ENCODE results near the gene FRRS1L.

GRCh38 chr9:109119439-109120203, 47.4 kb downstream of the FRRS1L start, which contains the start of gene TMEM245:
- no peak for TF ChIP-seq EZH2 (optimal IDR thresholded peaks at IDR 0.05; ENCODE audit: low read depth, low read length)
- TF ChIP-seq, protein P1, sequence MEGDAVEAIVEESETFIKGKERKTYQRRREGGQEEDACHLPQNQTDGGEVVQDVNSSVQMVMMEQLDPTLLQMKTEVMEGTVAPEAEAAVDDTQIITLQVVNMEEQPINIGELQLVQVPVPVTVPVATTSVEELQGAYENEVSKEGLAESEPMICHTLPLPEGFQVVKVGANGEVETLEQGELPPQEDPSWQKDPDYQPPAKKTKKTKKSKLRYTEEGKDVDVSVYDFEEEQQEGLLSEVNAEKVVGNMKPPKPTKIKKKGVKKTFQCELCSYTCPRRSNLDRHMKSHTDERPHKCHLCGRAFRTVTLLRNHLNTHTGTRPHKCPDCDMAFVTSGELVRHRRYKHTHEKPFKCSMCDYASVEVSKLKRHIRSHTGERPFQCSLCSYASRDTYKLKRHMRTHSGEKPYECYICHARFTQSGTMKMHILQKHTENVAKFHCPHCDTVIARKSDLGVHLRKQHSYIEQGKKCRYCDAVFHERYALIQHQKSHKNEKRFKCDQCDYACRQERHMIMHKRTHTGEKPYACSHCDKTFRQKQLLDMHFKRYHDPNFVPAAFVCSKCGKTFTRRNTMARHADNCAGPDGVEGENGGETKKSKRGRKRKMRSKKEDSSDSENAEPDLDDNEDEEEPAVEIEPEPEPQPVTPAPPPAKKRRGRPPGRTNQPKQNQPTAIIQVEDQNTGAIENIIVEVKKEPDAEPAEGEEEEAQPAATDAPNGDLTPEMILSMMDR (IDR thresholded peaks at IDR 0.05; ENCODE audit: low read length), result no peak

All from MM.1S (cell line).